Subcutaneous adipose tissue (tissue), 4 donors: ENCODE data around the gene PPM1N. TPM values are rescaled to one million over a fixed set of nuclear protein-coding genes. Genes with fewer than 3 reads are reported as not detected.

ENCODE experiments used
- CTCF ChIP-seq: fragments of 450-650 bp; IDR thresholded peaks from one replicate; pipeline ENCODE4 v1.5.1; 2016; ENCODE audit warnings: low read depth, mild to moderate bottlenecking, control low read depth, antibody characterized with exemption, moderate library complexity
- total RNA-seq, 4 donors: library from RNA; depleted of rRNA; stranded (reverse); fragments of >200 nt; gene quantifications; one replicate each; pipeline ENCODE4 v1.1.0, GENCODE V29; 2016

Gene PPM1N
- total RNA-seq, 4 donors from 2014 or later: 1.3 to 2.0 (median 2.0) TPM; not detected in 1

DNA sequence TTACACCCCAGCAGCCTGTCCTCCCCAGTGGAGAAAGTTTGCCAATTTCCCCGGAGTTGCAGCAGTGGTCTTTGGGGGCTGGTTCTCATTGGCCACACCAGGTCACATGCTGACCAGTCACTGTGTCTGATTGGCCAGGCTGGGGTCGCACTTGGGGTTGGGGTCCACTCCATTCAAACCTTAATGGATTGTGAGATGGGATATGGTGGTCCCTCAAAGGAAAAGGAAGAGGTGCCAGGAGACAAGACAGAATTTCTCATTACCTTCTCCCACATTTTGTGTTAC, 3.4 kb downstream of the PPM1N start:
- no peak for TF ChIP-seq CTCF

DNA sequence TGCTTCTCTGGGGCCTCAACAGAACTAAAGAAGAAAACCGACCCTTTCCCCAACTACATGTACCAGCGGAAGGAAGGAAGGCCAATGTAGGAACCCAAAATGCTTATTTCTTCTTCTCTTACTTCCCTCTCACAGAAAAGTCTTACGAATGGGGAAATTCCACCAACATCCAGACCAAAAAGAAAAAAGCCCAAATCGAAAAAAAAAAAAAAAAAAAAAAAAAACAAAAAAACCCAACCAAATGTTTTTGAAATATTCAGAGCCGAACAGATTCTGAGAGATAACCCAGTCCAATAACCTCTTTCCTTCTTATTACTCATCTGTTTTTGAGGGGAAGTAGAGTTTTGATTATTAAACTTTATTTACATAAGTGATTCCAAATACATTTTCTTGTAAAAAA, 3.9 kb downstream of the PPM1N start:
- TF ChIP-seq CTCF: no peak

DNA sequence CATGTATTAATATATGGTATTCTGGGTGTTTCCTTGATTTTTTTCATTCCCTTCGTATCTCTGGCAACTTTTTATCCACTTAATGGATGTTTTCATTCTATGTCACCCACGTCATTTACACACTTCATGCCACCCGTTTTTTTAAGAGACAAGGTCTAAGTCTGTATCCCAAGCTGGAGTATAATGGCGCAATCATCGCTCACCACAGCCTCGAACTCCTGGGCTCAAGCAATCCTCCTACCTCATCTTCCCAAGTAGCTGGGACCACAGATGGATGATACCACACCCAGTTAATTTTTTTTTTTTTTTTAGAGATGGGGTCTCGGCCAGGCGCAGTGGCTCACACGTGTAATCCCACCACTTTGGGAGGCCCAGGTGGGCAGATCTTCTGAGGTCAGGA, 5.7 kb downstream of the PPM1N start:
- TF ChIP-seq CTCF: no peak

DNA sequence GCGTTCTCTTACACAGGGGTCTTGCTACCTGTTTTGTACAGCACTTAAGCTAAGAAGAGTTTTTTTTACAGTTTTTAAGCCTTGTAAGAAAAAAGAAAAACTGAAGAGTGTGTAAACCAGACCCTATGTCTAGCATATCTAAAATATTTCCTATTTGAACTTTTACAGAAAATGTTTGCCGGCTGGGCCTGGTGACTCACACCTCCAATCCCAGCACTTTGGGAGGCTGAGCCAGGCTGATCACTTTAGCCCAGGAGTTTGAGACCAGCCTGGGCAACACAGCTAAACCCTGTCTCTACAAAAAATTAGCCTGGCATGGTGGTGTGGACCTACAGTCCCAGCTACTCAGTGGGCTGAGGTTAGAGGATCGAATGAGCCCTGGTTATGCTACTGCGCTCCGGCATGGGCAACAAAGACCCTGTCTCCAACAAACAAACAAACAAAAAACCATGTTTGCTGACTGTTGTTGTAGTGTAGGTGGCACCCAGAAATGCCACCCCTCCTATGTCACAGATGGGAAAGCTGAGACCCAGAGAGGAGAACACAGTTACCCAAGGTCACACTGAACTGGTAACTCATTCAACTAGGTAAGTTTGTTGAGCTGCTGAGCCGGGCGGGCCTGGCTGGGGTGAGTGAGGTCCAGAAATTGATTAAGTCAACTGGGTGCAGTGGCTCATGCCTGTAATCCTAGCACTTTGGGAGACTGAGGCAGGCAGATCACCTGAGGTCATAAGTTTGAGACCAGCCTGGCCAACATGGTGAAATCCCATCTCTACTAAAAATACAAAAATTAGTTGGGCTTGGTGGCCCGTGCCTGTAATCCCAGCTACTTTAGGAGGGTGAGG, 7.1 kb downstream of the PPM1N start:
- no peak for TF ChIP-seq CTCF

- TF ChIP-seq CTCF: no peak
Observed at GRCh38 chr19:45505996-45506245, 7.7 kb downstream of the PPM1N start.

DNA sequence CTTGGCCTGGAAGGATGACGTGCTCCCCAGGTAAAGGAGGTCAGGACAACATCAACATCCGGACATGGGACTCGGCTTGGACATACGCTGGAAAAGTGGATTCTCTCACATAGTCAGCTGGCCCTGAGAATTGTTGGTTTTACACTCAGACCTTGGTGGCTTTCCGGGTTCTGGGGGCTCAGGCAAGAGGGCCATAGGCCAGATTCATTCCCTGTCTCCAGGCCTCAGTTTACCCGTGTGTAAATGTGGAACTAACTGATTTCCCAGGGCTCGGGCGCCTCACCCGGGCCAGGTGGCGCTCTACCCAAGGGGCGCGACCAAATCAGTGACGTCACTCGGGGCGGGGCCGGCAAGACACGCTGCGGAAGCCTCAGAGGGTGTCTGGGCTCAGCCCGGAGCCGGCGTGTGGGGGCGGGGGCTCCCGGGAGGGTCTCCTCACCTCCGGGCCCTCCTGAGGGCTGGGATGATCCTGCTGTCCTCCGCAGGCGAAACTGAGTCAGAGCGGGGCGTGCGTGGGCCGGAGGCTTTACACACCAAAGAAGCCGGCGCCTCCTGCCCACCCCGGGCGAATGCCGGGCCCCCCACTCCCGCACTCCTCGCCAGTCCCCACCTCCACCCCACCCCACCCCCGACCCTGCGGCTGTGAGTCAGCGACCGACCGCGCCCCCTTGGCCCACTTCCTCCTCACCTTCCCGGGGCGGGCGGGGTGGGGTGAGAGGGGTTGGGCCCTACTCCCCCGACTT, 8.2 kb downstream of the PPM1N start:
- TF ChIP-seq CTCF: no peak

DNA sequence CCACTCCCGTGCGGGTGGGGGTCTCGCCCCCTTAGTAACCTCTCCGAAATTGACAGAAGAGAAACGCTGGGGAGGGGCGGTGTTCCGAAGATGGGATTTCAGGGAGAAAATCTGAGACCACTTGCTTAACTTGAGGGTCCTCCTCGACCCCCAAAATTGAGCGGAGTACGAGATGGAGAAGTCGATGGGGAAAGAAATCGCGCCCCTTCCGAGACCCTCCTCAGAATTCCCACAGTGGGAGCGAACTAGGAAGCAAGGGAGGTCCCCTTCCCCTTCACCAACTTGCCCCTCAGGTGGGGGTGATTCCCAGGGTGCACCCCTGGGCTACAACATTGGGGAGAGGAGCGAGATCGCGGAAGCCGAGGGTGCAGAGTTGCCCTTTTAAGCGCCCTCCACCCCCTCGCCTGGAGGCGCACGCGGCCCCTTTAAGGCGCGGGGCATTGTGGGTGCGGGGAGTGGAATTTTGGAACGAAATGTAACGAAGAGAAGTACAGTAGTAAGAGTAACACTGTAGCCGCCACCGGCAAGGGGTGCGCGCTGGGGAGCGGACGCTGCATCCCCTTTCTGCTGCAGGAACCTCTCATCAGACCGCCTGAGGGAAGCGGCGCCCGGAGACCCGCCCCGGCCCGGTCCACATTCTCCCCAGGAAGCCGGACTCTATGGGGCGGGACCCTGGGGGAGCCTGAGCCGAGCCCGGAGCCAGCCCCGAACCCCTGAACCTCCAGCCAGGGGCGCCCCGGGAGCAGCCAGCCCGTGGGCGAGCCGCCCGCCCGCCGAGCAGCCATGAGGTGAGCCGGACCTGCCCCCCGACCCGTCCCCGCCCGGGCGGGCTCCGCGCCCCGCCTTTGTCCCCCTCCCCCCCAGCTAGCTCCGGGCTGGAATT, 9.0 kb downstream of the PPM1N start, which contains the start of gene VASP:
TSS of gene VASP (plus strand) at position 491 of the 883 bp plus-strand sequence. CDS start at position 784, 293 bp downstream.
- TF ChIP-seq CTCF: no peak
